Measurements from ENCODE around the gene GRN. TPM values are rescaled to one million over a fixed set of nuclear protein-coding genes. Genes with fewer than 3 reads are reported as not detected.

GRN gene
- total and polyA plus RNA-seq, 11 donors, result 44.6 to 451 (median 185) TPM

DNA sequence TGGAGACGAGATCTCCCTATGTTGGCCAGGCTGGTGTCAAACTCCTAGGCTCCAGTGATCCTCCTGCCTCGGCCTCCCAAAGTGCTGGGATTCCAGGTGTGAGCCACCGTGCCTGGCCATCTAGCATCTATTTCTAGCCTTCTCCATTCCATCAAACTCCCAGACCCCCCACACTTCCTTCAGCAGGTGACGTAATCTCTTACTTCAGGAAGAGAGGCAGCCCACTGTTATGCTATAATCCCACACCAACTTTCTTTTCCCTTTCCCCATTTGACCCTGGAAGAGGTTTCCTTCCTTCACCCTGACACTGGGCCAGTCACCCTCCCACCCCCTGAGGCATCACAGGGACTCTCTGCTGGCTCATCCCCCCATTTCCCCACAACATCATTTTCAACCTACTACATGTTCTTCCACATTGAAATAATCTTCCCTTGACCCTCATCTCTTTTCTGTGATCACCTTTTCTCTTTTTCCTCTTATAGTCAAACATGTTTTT, 36.8 kb downstream of the GRN start:
- intact Hi-C loops (cut with DNase I), result loop anchor here in 1 of 10 donors (10.0 kb wide), 1 partner anchor 63 kb away; no protein-coding TSS in a partner anchor
- Histone ChIP-seq H3K9me3 (no peaks in the 10 kb centered on the region), H3K4me1 (peaks cover 0 to 20% (median 13%) of the 10 kb centered on the region in 12 donors), H3K27ac (no peak overlapping the region), H3K4me3 (no peak overlapping the region), H3K27me3 (peaks cover 0 to 21% (median 4%) of the 10 kb centered on the region in 9 donors), H3K36me3 (no peaks in the 10 kb centered on the region)
- TF ChIP-seq POLR2A (IDR thresholded peaks at IDR 0.05), result no peak
- TF ChIP-seq, protein P1, sequence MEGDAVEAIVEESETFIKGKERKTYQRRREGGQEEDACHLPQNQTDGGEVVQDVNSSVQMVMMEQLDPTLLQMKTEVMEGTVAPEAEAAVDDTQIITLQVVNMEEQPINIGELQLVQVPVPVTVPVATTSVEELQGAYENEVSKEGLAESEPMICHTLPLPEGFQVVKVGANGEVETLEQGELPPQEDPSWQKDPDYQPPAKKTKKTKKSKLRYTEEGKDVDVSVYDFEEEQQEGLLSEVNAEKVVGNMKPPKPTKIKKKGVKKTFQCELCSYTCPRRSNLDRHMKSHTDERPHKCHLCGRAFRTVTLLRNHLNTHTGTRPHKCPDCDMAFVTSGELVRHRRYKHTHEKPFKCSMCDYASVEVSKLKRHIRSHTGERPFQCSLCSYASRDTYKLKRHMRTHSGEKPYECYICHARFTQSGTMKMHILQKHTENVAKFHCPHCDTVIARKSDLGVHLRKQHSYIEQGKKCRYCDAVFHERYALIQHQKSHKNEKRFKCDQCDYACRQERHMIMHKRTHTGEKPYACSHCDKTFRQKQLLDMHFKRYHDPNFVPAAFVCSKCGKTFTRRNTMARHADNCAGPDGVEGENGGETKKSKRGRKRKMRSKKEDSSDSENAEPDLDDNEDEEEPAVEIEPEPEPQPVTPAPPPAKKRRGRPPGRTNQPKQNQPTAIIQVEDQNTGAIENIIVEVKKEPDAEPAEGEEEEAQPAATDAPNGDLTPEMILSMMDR (IDR thresholded peaks at IDR 0.05), result no peak
- ATAC-seq (no peak), DNase-seq (no peak)
- WGBS, 4 donors, result 73 to 80% (median 76%) methylated on average over 4 of the region's 4 CpGs

DNA sequence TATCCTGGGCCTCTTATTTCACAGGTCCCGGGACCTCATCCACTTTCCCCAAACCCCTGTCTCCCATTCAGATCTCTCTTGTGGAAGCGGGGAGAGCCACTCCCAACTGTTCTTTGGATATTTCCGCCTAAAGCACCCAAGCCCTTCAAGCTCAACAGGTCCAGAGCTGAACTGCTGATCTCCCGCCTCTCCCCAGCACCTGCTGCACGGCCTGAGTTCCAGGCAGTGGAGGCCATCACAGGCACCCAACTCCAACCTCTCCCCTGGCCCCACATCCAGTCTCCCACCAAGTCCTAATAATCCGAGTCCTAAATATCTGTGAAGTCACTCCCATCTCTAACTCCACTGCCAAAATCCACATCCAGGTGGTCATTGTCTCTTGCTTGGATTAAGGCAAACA, 37.8 kb downstream of the GRN start:
- intact Hi-C loops (cut with DNase I), result loop anchor here in 1 of 10 donors (10.0 kb wide), 1 partner anchor 62 kb away; no protein-coding TSS in a partner anchor
- Histone ChIP-seq H3K27ac (no peak overlapping the region), H3K4me3 (no peak overlapping the region), H3K9me3 (no peaks in the 10 kb centered on the region), H3K36me3 (no peaks in the 10 kb centered on the region), H3K4me1 (peaks cover 0 to 19% (median 13%) of the 10 kb centered on the region in 12 donors), H3K27me3 (peaks cover 0 to 21% (median 4%) of the 10 kb centered on the region in 9 donors)
- DNase-seq, result no peak
- TF ChIP-seq, protein P1 (IDR thresholded peaks at IDR 0.05), result no peak
- TF ChIP-seq POLR2A (IDR thresholded peaks at IDR 0.05), result no peak
- ATAC-seq, result no peak
- 87 to 98% (median 89%) methylated on average over 6 of the region's 6 CpGs for WGBS, 4 donors

DNA sequence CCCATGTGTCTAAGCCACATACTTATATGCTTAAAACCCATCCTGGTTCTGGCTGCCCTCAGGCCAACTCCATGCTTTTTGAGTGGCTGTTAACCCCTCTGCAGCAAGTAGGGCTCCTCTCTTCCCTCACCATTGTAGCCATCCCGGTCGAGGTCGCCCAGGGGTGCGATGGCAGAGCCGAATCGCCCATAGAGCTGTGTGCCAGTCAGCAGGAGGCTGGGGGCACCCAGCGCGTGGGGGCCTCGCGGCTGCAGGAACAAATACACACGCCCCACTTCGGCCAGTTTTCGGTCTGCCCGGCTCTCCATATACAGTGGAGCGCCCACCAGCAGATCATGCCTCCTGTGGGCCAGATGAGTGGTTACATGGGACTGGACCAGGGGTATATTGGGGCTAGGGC, 38.3 kb downstream of the GRN start:
- Histone ChIP-seq H3K27ac (no peak overlapping the region), H3K4me1 (peaks cover 0 to 19% (median 13%) of the 10 kb centered on the region in 12 donors), H3K36me3 (no peaks in the 10 kb centered on the region), H3K4me3 (no peak overlapping the region), H3K27me3 (peaks cover 0 to 21% (median 4%) of the 10 kb centered on the region in 9 donors), H3K9me3 (no peaks in the 10 kb centered on the region)
- intact Hi-C loops (cut with DNase I), result loop anchor here in 1 of 10 donors (10.0 kb wide), 1 partner anchor 61 kb away; no protein-coding TSS in a partner anchor
- WGBS, 4 donors, result 91 to 95% (median 93%) methylated on average over 13 to 15 of the region's 15 CpGs
- no peak for ATAC-seq
- DNase-seq, result no peak
- TF ChIP-seq, protein P1 (IDR thresholded peaks at IDR 0.05), result no peak
- TF ChIP-seq POLR2A (IDR thresholded peaks at IDR 0.05), result no peak

DNA sequence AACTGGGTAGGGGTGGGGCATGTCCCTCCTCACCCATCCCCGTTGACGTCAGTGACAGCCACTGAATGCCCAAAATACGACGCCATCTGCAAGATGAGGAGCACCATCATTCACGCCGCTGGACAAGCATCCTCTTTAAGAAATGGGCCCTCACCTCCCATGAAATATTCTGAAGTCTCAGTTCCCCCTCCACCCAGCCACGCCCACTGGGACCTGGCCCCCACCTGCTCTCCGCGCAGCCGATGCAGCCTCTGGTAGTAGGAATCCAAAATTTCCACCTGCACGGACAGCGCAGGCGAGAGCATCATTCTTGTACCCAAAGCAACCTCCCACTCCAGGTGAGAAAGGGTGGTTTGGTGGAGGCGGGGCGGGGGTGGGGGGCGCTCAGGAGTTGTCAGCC, 38.8 kb downstream of the GRN start:
- Histone ChIP-seq H3K36me3 (no peaks in the 10 kb centered on the region), H3K4me1 (peaks cover 0 to 19% (median 13%) of the 10 kb centered on the region in 12 donors), H3K4me3 (no peak overlapping the region), H3K9me3 (no peaks in the 10 kb centered on the region), H3K27me3 (peaks cover 0 to 21% (median 4%) of the 10 kb centered on the region in 9 donors), H3K27ac (no peak overlapping the region)
- intact Hi-C loops (cut with DNase I), result loop anchor here in 1 of 10 donors (10.0 kb wide), 1 partner anchor 61 kb away; no protein-coding TSS in a partner anchor
- ATAC-seq (no peak), DNase-seq (no peak)
- TF ChIP-seq POLR2A (IDR thresholded peaks at IDR 0.05), result no peak
- TF ChIP-seq, protein P1 (IDR thresholded peaks at IDR 0.05), result no peak
- WGBS, 4 donors, result 61 to 72% (median 67%) methylated on average over 14 to 16 of the region's 16 CpGs
